Thyroid gland (tissue), 4 donors: Measurements from ENCODE around the gene HECTD3. TPM values are rescaled to one million over a fixed set of nuclear protein-coding genes. Genes with fewer than 3 reads are reported as not detected.

Experiments used
- DNase-seq, 2 donors: peaks; one replicate each; pipeline ENCODE4 v3.0.0-alpha.2; 2019
- H3K27ac ChIP-seq, 3 donors: fragments of 200-600 bp; sonication (generic); 1 replicate in 2 of 3; 2 replicates in 1 of 3; pipeline ENCODE4 v1.5.1; 2016 to 2019; ENCODE audit warnings: mild to moderate bottlenecking in 1 of 3, moderate library complexity in 1 of 3
- H3K27me3 ChIP-seq: fragments of 200-600 bp; sonication (generic); one replicate; pipeline ENCODE4 v1.5.1; 2019
- H3K36me3 ChIP-seq, 2 donors: fragments of 200-600 bp; sonication (generic); one replicate each; pipeline ENCODE4 v1.5.1; 2016 to 2019
- H3K4me1 ChIP-seq, 2 donors: fragments of 200-600 bp; sonication (generic); one replicate each; pipeline ENCODE4 v1.5.1; 2017 to 2019
- H3K4me3 ChIP-seq, 3 donors: fragments of 200-600 bp; sonication (generic); replicated peaks in 1 of 3; 1 replicate in 2 of 3; 2 replicates in 1 of 3; pipeline ENCODE4 v1.5.1; 2016; ENCODE audit warnings: mild to moderate bottlenecking in 1 of 3
- H3K9me3 ChIP-seq: fragments of 200-600 bp; sonication (generic); one replicate; pipeline ENCODE4 v1.5.1; 2017
- CTCF ChIP-seq, 6 experiments: fragments of 200-600 bp in 3 of 6; fragments of 450-650 bp in 3 of 6; sonication (generic) in 3 of 6; IDR thresholded peaks; one replicate each; pipeline ENCODE4 v1.5.1; 2016 to 2019; ENCODE audit warnings: antibody characterized with exemption in 6 of 6, mild to moderate bottlenecking in 2 of 6, inconsistent platforms in 1 of 6, moderate library complexity in 1 of 6
- POLR2A ChIP-seq, 2 donors: fragments of 450-650 bp; IDR thresholded peaks; one replicate each; pipeline ENCODE4 v1.6.1; 2017; ENCODE audit warnings: antibody characterized with exemption in 2 of 2, mild to moderate bottlenecking in 2 of 2, moderate library complexity in 1 of 2
- WGBS, 2 donors: methylation state at CpG; one replicate each; pipeline ENCODE4 v1.1.5; 2017; 5-methylcytosine and 5-hydroxymethylcytosine counted together
- intact Hi-C: fragments of 100-400 bp; cut with DNase I; formaldehyde crosslinking; loops from one replicate; pipeline ENCODE4 v1.15.1; 2023
- total RNA-seq, 4 donors: library from RNA; depleted of rRNA; stranded (reverse); fragments of >200 nt; gene quantifications; one replicate each; pipeline ENCODE4 v1.2.3, GENCODE V29; 2016

HECTD3 gene
- total RNA-seq, 4 donors from 2014 or later = 30.8 to 42.6 (median 38.1) TPM

GRCh38 chr1:45026446-45026845 lies 15.3 kb upstream of the HECTD3 start:
- intact Hi-C loops = no loop called here
- H3K4me1 ChIP-seq = no peaks in the 10 kb centered on the region
- TF ChIP-seq CTCF (IDR thresholded peaks at IDR 0.05) = no peak
- TF ChIP-seq POLR2A (IDR thresholded peaks at IDR 0.05) = no peak
- H3K27me3 ChIP-seq = no peaks in the 10 kb centered on the region
- no peak overlapping the region for H3K4me3 ChIP-seq
- H3K36me3 ChIP-seq = no peaks in the 10 kb centered on the region
- WGBS, 2 donors = 94 to 96% methylated on average over 1 of the region's 1 CpG
- H3K9me3 ChIP-seq = no peaks in the 10 kb centered on the region
- no peak overlapping the region for H3K27ac ChIP-seq
- no peak for DNase-seq

- DNase-seq = no peak
- no peak overlapping the region for H3K27ac ChIP-seq
- TF ChIP-seq POLR2A (IDR thresholded peaks at IDR 0.05) = no peak
- no peak for TF ChIP-seq CTCF (IDR thresholded peaks at IDR 0.05)
- intact Hi-C loops = no loop called here
- no peak overlapping the region for H3K4me3 ChIP-seq
- no peaks in the 10 kb centered on the region for H3K27me3 ChIP-seq
- H3K36me3 ChIP-seq = no peaks in the 10 kb centered on the region
- no peaks in the 10 kb centered on the region for H3K9me3 ChIP-seq
- 96 to 98% methylated on average over 1 of the region's 1 CpG for WGBS, 2 donors
- no peaks in the 10 kb centered on the region for H3K4me1 ChIP-seq
Measured at GRCh38 chr1:45023663-45024062, 12.5 kb upstream of the HECTD3 start.

- peak; percentile 89 to 91 for DNase-seq
- Histone ChIP-seq H3K9me3 (no peaks in the 10 kb centered on the region), H3K36me3 (no peaks in the 10 kb centered on the region), H3K27ac (no peak overlapping the region), H3K27me3 (no peaks in the 10 kb centered on the region), H3K4me1 (peaks cover 3 to 9% of the 10 kb centered on the region in 2 donors), H3K4me3 (no peak overlapping the region)
- intact Hi-C loops = loop anchor here (2.0 to 10.0 kb wide), 3 partner anchors 186 to 546 kb away; partner anchors contain the start of gene ZSWIM5
- TF ChIP-seq POLR2A (IDR thresholded peaks at IDR 0.05) = no peak
- peak; percentile 68 to 95 (median 88) for TF ChIP-seq CTCF (IDR thresholded peaks at IDR 0.05)
- WGBS, 2 donors = 45 to 71% methylated on average over 8 to 13 of the region's 16 CpGs
Measured at GRCh38 chr1:45018599-45019230, 7.6 kb upstream of the HECTD3 start.

- 80 to 85% methylated on average over 6 of the region's 6 CpGs for WGBS, 2 donors
- H3K36me3 ChIP-seq = no peaks in the 10 kb centered on the region
- H3K4me3 ChIP-seq = no peak overlapping the region
- H3K4me1 ChIP-seq = peaks cover 13 to 21% of the 10 kb centered on the region in 2 donors
- H3K27me3 ChIP-seq = no peaks in the 10 kb centered on the region
- intact Hi-C loops = loop anchor here (10.0 kb wide), 2 partner anchors 188 to 548 kb away; partner anchors contain the start of gene ZSWIM5
- DNase-seq = no peak
- H3K9me3 ChIP-seq = no peaks in the 10 kb centered on the region
- TF ChIP-seq CTCF (IDR thresholded peaks at IDR 0.05) (no peak), POLR2A (IDR thresholded peaks at IDR 0.05) (no peak)
- H3K27ac ChIP-seq = no peak overlapping the region
Measured at GRCh38 chr1:45016767-45017166, 5.6 kb upstream of the HECTD3 start.

GRCh38 chr1:45016090-45016697 lies 5.1 kb upstream of the HECTD3 start:
- no peak for TF ChIP-seq CTCF (IDR thresholded peaks at IDR 0.05)
- no peak for TF ChIP-seq POLR2A (IDR thresholded peaks at IDR 0.05)
- Histone ChIP-seq H3K27me3 (no peaks in the 10 kb centered on the region), H3K36me3 (no peaks in the 10 kb centered on the region), H3K4me3 (no peak overlapping the region), H3K9me3 (no peaks in the 10 kb centered on the region), H3K4me1 (peaks cover 18 to 26% of the 10 kb centered on the region in 2 donors), H3K27ac (no peak overlapping the region)
- intact Hi-C loops = loop anchor here (10.0 kb wide), 2 partner anchors 189 to 549 kb away; partner anchors contain the start of gene ZSWIM5
- WGBS, 2 donors = 85 to 97% methylated on average over 2 of the region's 2 CpGs
- no peak for DNase-seq
